Activated CD8-positive, alpha-beta T cell treated with anti-CD3 and anti-CD28 coated beads for 36 hours (primary cell): ENCODE results near the gene NCAM1. TPM values are rescaled to one million over a fixed set of nuclear protein-coding genes. Genes with fewer than 3 reads are reported as not detected.

Source experiments
- ATAC-seq: fragments of 200-7000 bp; cut with Tn5 transposase; one replicate; pipeline ENCODE4 v1.10.0; 2021; ENCODE audit warnings: mild to moderate bottlenecking, moderate library complexity
- CTCF ChIA-PET: fragments of 350-600 bp; sonication (Branson Sonifier 250); formaldehyde crosslinking; loops from one replicate; lab custom pipeline; 2021; ENCODE audit warnings: antibody characterized with exemption; lab: Charles Lee
- POLR2A ChIA-PET: fragments of 350-600 bp; sonication (Branson Sonifier 250); formaldehyde crosslinking; loops from one replicate; lab custom pipeline; 2021; ENCODE audit warnings: antibody characterized with exemption; lab: Charles Lee
- DNase-seq: peaks from one replicate; pipeline ENCODE4 v3.0.0-alpha.2; 2020
- H3K27ac Mint-ChIP-seq: one replicate; pipeline ENCODE4 v1.8.0; 2021; ENCODE audit warnings: mild to moderate bottlenecking, mixed read lengths
- H3K27me3 Mint-ChIP-seq: one replicate; pipeline ENCODE4 v1.8.0; 2021; ENCODE audit warnings: mixed read lengths
- H3K36me3 Mint-ChIP-seq: one replicate; pipeline ENCODE4 v1.8.0; 2021; ENCODE audit warnings: low read depth, mixed read lengths
- H3K4me1 Mint-ChIP-seq: one replicate; pipeline ENCODE4 v1.8.0; 2021; ENCODE audit warnings: low read depth, mixed read lengths
- H3K4me3 Mint-ChIP-seq: one replicate; pipeline ENCODE4 v1.8.0; 2021; ENCODE audit warnings: mild to moderate bottlenecking, moderate library complexity, mixed read lengths
- H3K9me3 Mint-ChIP-seq: one replicate; pipeline ENCODE4 v1.8.0; 2021; ENCODE audit warnings: mixed read lengths
- intact Hi-C: fragments of 100-400 bp; cut with micrococcal nuclease; formaldehyde crosslinking; loops from one replicate; pipeline ENCODE4 v1.10.0; 2022
- total RNA-seq, 2 experiments: library from RNA; stranded (reverse); gene quantifications; one replicate each; pipeline ENCODE4 v1.2.3, GENCODE V29; 2021
- TF ChIP-seq, protein P1 (sequence below): fragments of 200-600 bp; IDR thresholded peaks from one replicate; pipeline ENCODE4 v1.8.0; 2022; ENCODE audit warnings: antibody characterized with exemption, mild to moderate bottlenecking

The NCAM1 gene
- total RNA-seq, 2 experiments from 2014 or later, result 0.47 to 0.56 TPM

DNA sequence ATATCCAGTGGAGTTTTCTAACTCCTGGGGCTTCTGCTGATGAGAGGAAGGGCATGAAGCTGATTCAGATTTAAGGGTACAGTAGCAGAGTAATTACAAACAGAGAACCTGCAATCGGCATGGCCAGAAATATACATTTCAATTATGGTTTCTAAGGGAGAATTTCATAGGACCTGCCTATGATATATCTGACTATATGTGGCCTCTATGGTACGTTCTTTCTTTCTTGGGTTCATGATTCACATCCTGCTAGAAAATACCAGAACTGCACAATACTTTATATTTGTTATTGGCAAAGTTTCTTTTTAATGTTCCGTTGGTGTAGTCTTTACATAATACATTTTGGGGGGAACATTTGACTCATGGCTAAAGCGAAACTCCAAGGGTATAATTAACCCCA lies 290.1 kb downstream of the NCAM1 start:
- no peaks in the 10 kb centered on the region for H3K36me3 Mint-ChIP-seq
- intact Hi-C loops, result no loop called here
- ChIA-PET CTCF (no interaction called here), POLR2A (no interaction called here)
- H3K9me3 Mint-ChIP-seq, result no peaks in the 10 kb centered on the region
- TF ChIP-seq, protein P1, sequence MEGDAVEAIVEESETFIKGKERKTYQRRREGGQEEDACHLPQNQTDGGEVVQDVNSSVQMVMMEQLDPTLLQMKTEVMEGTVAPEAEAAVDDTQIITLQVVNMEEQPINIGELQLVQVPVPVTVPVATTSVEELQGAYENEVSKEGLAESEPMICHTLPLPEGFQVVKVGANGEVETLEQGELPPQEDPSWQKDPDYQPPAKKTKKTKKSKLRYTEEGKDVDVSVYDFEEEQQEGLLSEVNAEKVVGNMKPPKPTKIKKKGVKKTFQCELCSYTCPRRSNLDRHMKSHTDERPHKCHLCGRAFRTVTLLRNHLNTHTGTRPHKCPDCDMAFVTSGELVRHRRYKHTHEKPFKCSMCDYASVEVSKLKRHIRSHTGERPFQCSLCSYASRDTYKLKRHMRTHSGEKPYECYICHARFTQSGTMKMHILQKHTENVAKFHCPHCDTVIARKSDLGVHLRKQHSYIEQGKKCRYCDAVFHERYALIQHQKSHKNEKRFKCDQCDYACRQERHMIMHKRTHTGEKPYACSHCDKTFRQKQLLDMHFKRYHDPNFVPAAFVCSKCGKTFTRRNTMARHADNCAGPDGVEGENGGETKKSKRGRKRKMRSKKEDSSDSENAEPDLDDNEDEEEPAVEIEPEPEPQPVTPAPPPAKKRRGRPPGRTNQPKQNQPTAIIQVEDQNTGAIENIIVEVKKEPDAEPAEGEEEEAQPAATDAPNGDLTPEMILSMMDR, result no peak
- ATAC-seq (no peak), DNase-seq (no peak)
- H3K4me1 Mint-ChIP-seq, result peaks cover 4% of the 10 kb centered on the region
- no peak overlapping the region for H3K27ac Mint-ChIP-seq
- H3K4me3 Mint-ChIP-seq, result no peak overlapping the region
- peaks cover 20% of the 10 kb centered on the region for H3K27me3 Mint-ChIP-seq

DNA sequence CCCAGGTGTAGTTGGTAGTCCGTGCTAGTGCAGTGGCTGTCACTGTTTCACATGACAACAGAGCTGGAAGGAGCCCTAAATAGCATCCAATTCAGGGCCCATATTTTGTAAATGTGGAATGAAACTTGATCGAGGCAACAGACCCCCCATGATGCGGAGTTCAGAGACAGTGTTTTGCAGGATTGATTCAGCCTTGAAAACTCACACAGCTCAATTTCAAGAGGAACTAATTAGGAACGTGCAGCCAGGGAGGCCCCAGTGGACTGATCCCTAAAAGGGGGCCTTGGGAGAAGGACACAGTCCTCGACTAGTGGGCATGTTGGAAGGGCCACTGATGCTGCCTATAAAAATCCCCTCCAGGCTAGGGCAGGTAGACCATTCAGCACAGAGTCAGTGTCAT lies 292.2 kb downstream of the NCAM1 start:
- intact Hi-C loops, result no loop called here
- no peak for ATAC-seq
- no peak overlapping the region for H3K4me3 Mint-ChIP-seq

DNA sequence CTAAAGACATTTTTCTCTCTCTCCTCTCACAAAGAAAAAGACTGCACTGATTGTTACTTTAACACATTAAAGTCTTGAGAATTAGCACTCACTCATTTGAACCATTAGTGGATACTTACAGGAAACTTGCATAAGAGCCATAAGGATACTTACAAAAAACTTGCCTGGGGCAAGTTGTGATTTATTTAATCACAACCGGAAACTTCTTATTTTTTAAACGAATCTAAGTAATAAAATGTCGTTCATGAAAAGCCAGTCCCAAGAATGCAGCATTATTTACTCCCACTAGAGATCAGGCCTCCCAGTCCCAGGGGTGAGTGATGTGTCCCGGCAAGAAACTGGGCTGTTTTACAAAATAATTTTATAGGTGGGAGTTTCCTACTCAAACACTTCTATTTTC lies 293.9 kb downstream of the NCAM1 start:
- no peaks in the 10 kb centered on the region for H3K36me3 Mint-ChIP-seq
- peaks cover 3% of the 10 kb centered on the region for H3K27me3 Mint-ChIP-seq
- DNase-seq, result no peak
- ATAC-seq, result no peak
- ChIA-PET POLR2A (no interaction called here), CTCF (no interaction called here)
- no peak overlapping the region for H3K4me3 Mint-ChIP-seq
- H3K27ac Mint-ChIP-seq, result no peak overlapping the region
- TF ChIP-seq, protein P1, result no peak
- intact Hi-C loops, result no loop called here
- H3K4me1 Mint-ChIP-seq, result no peaks in the 10 kb centered on the region
- H3K9me3 Mint-ChIP-seq, result no peaks in the 10 kb centered on the region

More for the DNA sequence above, 292.2 kb downstream of the NCAM1 start:
- Mint-ChIP-seq H3K4me1 (peaks cover 4% of the 10 kb centered on the region), H3K27ac (no peak overlapping the region), H3K27me3 (peaks cover 8% of the 10 kb centered on the region), H3K9me3 (no peaks in the 10 kb centered on the region), H3K36me3 (no peaks in the 10 kb centered on the region)
- TF ChIP-seq, protein P1, result no peak
- CTCF ChIA-PET, result no interaction called here
- no peak for DNase-seq
- POLR2A ChIA-PET, result no interaction called here

DNA sequence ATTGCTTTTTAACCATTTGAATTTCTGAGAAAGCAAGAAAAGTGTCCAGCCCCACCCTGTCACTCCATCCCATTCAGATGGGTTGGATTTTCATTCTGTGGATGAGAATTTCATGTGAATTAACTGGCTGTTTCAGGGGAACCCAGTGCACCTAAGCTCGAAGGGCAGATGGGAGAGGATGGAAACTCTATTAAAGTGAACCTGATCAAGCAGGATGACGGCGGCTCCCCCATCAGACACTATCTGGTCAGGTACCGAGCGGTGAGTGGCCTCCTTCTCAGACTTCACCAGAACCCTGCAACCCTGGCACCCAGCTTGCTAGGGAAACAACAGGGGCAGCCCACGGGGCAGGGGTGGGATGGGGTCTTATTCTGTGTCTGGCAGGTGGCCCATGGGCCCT lies 294.5 kb downstream of the NCAM1 start:
- H3K4me1 Mint-ChIP-seq, result no peaks in the 10 kb centered on the region
- TF ChIP-seq, protein P1, result no peak
- intact Hi-C loops, result no loop called here
- no peaks in the 10 kb centered on the region for H3K9me3 Mint-ChIP-seq
- POLR2A ChIA-PET, result no interaction called here
- CTCF ChIA-PET, result no interaction called here
- no peak overlapping the region for H3K27ac Mint-ChIP-seq
- no peak for ATAC-seq
- no peaks in the 10 kb centered on the region for H3K36me3 Mint-ChIP-seq
- H3K4me3 Mint-ChIP-seq, result no peak overlapping the region
- H3K27me3 Mint-ChIP-seq, result peaks cover 3% of the 10 kb centered on the region
- no peak for DNase-seq

DNA sequence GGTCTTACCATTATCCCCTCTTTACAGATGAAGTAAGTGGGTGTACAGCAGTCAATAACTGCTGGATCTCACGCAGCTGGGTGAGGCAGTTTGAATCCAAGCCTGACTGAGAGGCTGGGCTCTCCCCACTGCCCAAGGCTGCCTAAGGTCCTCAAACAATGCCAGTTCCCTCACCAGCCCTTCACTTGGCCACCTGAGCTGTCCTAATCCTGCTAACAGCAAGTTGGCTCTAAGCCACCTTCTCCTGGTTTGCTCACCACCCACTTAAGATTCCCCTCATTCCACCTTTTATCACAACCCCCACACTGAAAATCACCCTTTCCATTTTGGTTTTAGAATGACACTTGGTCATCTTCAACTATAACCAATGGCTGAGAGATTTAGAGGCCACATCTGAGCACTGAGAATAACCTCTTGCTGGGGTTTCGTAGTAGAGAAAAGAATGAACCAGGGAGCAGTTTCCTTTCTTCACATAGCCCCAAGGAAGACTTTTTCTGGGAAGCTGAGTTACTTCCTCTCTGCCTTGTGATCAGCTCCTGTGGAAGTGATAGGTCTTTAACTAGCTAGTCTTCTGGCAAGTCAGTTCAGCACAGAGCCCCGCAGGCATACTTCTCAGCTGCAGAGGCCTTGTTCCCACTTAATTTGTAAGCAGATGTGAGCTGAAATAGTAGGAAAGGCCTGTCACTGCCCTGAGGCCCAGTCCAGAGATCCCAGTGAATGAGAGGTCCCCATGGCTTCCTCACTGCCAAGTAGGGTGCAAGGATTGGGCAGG lies 295.4 kb downstream of the NCAM1 start:
- DNase-seq (no peak), ATAC-seq (no peak)
- H3K27me3 Mint-ChIP-seq, result peaks cover 3% of the 10 kb centered on the region
- H3K4me3 Mint-ChIP-seq, result no peak overlapping the region
- ChIA-PET CTCF (no interaction called here), POLR2A (no interaction called here)
- intact Hi-C loops, result no loop called here
- H3K9me3 Mint-ChIP-seq, result no peaks in the 10 kb centered on the region
- H3K36me3 Mint-ChIP-seq, result no peaks in the 10 kb centered on the region
- TF ChIP-seq, protein P1, result no peak
- no peak overlapping the region for H3K27ac Mint-ChIP-seq
- H3K4me1 Mint-ChIP-seq, result no peaks in the 10 kb centered on the region
